Measurements from ENCODE around the gene DTNBP1. TPM values are rescaled to one million over a fixed set of nuclear protein-coding genes. Genes with fewer than 3 reads are reported as not detected.

Gene DTNBP1
- total and polyA plus RNA-seq, 2 donors (not counting 3 experiments of a cell fraction or from before 2014, with no cell fraction given), result 24.3 to 28.9 TPM

DNA sequence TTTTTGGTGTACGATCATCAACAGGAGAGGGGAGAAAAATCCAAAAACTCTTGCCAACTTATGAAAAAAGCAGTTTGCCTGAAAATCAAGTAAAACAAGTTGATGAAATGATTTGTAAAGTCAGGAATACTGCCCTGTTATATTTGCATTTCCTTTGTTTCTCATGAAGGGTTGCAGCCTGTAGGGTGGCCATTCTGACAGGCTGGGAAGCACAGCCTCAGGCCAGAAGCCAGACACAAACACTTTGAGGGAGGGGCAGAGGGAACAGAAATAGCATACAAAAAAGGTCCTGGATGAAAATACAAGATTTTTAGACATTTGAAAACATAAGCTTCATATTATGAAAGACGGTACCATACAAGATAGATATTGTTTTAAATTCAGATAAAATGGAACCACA is 109.8 kb downstream of the DTNBP1 start:
- ChIA-PET CTCF (interaction anchor here (2.1 kb wide), 1 partner anchor 70 kb away, joined by 6 read pairs; no protein-coding TSS in a partner anchor), POLR2A (no interaction called here)
- H3K9me3 ChIP-seq (replicated peaks; ENCODE audit: control insufficient read depth, insufficient read depth, low read length), result no peaks in the 10 kb centered on the region
- DNase-seq (ENCODE audit: low read depth, low spot score) (no peak), FAIRE-seq (no peak)
- dilution Hi-C loops (cut with MboI; ENCODE audit: extremely low pct_ligation_motif_present, low sequenced_read_pairs) (no loop called here), intact Hi-C loops (cut with micrococcal nuclease) (loop anchor here (2.0 to 10.0 kb wide), 4 partner anchors 51 to 652 kb away; partner anchors contain the start of gene JARID2)
- H3K79me2 ChIP-seq (ENCODE audit: control insufficient read depth, insufficient read depth, low read length), result no peaks in the 10 kb centered on the region
- no peak overlapping the region for H3K4me2 ChIP-seq (ENCODE audit: insufficient read depth, low read length)
- H3K4me3 ChIP-seq (replicated peaks in 1 of 3; ENCODE audit: insufficient read depth in 1 of 3, low read depth in 1 of 3, low read length in 3 of 3), result no peak overlapping the region
- BruUV-seq (replicated peaks), result no TSS peak
- H2AFZ ChIP-seq (ENCODE audit: low read depth, low read length), result no peak overlapping the region
- H3K27me3 ChIP-seq (ENCODE audit: control insufficient read depth in 2 of 2, insufficient read depth in 2 of 2, low read length in 2 of 2), result no peaks in the 10 kb centered on the region
- no peak for TF ChIP-seq EZH2 (IDR thresholded peaks at IDR 0.05; ENCODE audit: borderline replicate concordance, low read depth, low read length, severe bottlenecking)
- TF ChIP-seq GATA2 (IDR thresholded peaks at IDR 0.05; ENCODE audit: insufficient read depth, insufficient read length, low read depth, low read length), result no peak
- peaks cover 32% of the 10 kb centered on the region for H3K4me1 ChIP-seq (ENCODE audit: control insufficient read depth, extremely low read depth, insufficient read depth, low read length)
- no peaks in the 10 kb centered on the region for H3K9me1 ChIP-seq (replicated peaks; ENCODE audit: control insufficient read depth, extremely low read depth, insufficient read depth, low read length)
- no peaks in the 10 kb centered on the region for H3K36me3 ChIP-seq (ENCODE audit: control insufficient read depth in 2 of 2, extremely low read depth in 1 of 2, insufficient read depth in 2 of 2, low read length in 2 of 2)
- H3K9ac ChIP-seq (replicated peaks; ENCODE audit: extremely low read depth, insufficient read depth, low read length), result no peak overlapping the region
- no peak overlapping the region for H3K27ac ChIP-seq (ENCODE audit: insufficient read depth, low read depth, low read length)
- H4K20me1 ChIP-seq (replicated peaks; ENCODE audit: control insufficient read depth, extremely low read depth, insufficient read depth, low read length), result no peaks in the 10 kb centered on the region

DNA sequence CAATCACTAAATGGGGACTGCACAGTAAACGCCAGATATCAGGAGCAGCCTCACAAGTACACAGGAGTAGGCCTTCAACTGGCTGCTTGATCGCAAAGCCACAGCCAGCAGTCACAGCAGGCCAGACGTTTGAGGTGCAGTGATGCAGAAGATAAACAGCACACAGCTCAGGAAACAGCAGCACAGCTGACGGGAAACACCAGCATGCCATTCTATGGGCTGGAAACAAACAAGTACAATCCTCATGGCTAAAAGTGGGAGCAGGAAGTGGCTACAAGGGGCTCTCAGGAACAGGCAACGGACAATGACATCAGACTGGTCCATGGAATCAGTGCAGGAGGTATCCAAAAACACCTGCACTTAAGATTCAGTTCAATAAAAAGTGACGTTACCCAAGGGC is 111.0 kb downstream of the DTNBP1 start:
- intact Hi-C loops (cut with micrococcal nuclease) (loop anchor here (1.0 to 10.0 kb wide), 5 partner anchors 49 to 653 kb away; partner anchors contain the start of gene JARID2), dilution Hi-C loops (cut with MboI; ENCODE audit: extremely low pct_ligation_motif_present, low sequenced_read_pairs) (no loop called here)
- BruUV-seq (replicated peaks), result no TSS peak
- Histone ChIP-seq H3K27me3 (ENCODE audit: control insufficient read depth in 2 of 2, insufficient read depth in 2 of 2, low read length in 2 of 2) (no peaks in the 10 kb centered on the region), H2AFZ (ENCODE audit: low read depth, low read length) (no peak overlapping the region), H4K20me1 (replicated peaks; ENCODE audit: control insufficient read depth, extremely low read depth, insufficient read depth, low read length) (no peaks in the 10 kb centered on the region), H3K27ac (ENCODE audit: insufficient read depth, low read depth, low read length) (peak overlapping the region; percentile 62), H3K9ac (replicated peaks; ENCODE audit: extremely low read depth, insufficient read depth, low read length) (no peak overlapping the region), H3K4me2 (ENCODE audit: insufficient read depth, low read length) (peak overlapping the region; percentile 8), H3K4me3 (replicated peaks in 1 of 3; ENCODE audit: insufficient read depth in 1 of 3, low read depth in 1 of 3, low read length in 3 of 3) (no peak overlapping the region), H3K9me1 (replicated peaks; ENCODE audit: control insufficient read depth, extremely low read depth, insufficient read depth, low read length) (no peaks in the 10 kb centered on the region), H3K4me1 (ENCODE audit: control insufficient read depth, extremely low read depth, insufficient read depth, low read length) (peaks cover 42% of the 10 kb centered on the region), H3K36me3 (ENCODE audit: control insufficient read depth in 2 of 2, extremely low read depth in 1 of 2, insufficient read depth in 2 of 2, low read length in 2 of 2) (no peaks in the 10 kb centered on the region), H3K79me2 (ENCODE audit: control insufficient read depth, insufficient read depth, low read length) (no peaks in the 10 kb centered on the region), H3K9me3 (replicated peaks; ENCODE audit: control insufficient read depth, insufficient read depth, low read length) (no peaks in the 10 kb centered on the region)
- FAIRE-seq, result peak; percentile 81
- ChIA-PET POLR2A (no interaction called here), CTCF (interaction anchor here (1.2 to 1.5 kb wide), 3 partner anchors 30 to 74 kb away, joined by 3 to 5 read pairs (median 5); no protein-coding TSS in a partner anchor)
- TF ChIP-seq JUN (IDR thresholded peaks at IDR 0.05; ENCODE audit: borderline replicate concordance, insufficient read depth, insufficient read length, low read depth), result peak; percentile 83
- peak; percentile 59 for TF ChIP-seq GATA2 (IDR thresholded peaks at IDR 0.05; ENCODE audit: insufficient read depth, insufficient read length, low read depth, low read length)
- peak; percentile 76 for TF ChIP-seq POLR2AphosphoS5 (IDR thresholded peaks at IDR 0.05; ENCODE audit: insufficient read depth, low read depth, low read length)
- TF ChIP-seq, protein P1, sequence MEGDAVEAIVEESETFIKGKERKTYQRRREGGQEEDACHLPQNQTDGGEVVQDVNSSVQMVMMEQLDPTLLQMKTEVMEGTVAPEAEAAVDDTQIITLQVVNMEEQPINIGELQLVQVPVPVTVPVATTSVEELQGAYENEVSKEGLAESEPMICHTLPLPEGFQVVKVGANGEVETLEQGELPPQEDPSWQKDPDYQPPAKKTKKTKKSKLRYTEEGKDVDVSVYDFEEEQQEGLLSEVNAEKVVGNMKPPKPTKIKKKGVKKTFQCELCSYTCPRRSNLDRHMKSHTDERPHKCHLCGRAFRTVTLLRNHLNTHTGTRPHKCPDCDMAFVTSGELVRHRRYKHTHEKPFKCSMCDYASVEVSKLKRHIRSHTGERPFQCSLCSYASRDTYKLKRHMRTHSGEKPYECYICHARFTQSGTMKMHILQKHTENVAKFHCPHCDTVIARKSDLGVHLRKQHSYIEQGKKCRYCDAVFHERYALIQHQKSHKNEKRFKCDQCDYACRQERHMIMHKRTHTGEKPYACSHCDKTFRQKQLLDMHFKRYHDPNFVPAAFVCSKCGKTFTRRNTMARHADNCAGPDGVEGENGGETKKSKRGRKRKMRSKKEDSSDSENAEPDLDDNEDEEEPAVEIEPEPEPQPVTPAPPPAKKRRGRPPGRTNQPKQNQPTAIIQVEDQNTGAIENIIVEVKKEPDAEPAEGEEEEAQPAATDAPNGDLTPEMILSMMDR (IDR thresholded peaks at IDR 0.05; ENCODE audit: extremely low read depth in 1 of 2, insufficient read depth in 1 of 2, low read depth in 1 of 2, low read length in 2 of 2), result no peak
- DNase-seq (ENCODE audit: low read depth, low spot score), result peak; percentile 92
